Gastrocnemius medialis (tissue), 4 donors: ENCODE measurements around the gene SULT4A1.

Source experiments
- POLR2A ChIP-seq, 2 donors: fragments of 450-650 bp; IDR thresholded peaks; one replicate each; pipeline ENCODE4 v1.6.1; 2017; ENCODE audit warnings: antibody characterized with exemption in 2 of 2, mild to moderate bottlenecking in 2 of 2, moderate library complexity in 2 of 2
- TF ChIP-seq, protein P1 (sequence below), 5 experiments: fragments of 450-650 bp in 3 of 5; fragments of 200-600 bp in 2 of 5; sonication (generic) in 2 of 5; IDR thresholded peaks in 4 of 5; conservative IDR thresholded peaks in 1 of 5; 1 replicate in 4 of 5; 2 replicates in 1 of 5; pipeline ENCODE4 v1.5.1; 2016 to 2019; ENCODE audit warnings: antibody characterized with exemption in 5 of 5, mild to moderate bottlenecking in 3 of 5, moderate library complexity in 3 of 5

DNA sequence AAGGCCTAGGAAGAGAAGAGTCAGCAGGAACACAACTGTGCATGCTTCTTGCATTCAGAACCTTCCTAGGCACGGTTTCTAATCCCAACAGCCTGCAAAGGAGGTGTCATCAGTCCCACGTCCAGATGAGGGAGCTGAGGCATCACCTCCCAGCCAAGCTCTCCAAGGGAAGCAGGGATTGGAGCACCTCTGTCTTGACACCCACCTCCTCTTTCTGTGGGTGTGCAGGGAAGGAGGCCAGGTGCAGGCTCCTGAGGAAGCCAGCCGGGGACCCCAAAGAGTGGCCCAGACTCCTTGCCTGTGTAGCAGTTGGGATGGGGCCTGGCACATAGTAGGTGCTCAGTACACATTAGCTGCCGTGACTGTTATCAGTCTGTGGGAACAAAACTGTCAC lies 27.5 kb upstream of the SULT4A1 start:
- TF ChIP-seq, protein P1, sequence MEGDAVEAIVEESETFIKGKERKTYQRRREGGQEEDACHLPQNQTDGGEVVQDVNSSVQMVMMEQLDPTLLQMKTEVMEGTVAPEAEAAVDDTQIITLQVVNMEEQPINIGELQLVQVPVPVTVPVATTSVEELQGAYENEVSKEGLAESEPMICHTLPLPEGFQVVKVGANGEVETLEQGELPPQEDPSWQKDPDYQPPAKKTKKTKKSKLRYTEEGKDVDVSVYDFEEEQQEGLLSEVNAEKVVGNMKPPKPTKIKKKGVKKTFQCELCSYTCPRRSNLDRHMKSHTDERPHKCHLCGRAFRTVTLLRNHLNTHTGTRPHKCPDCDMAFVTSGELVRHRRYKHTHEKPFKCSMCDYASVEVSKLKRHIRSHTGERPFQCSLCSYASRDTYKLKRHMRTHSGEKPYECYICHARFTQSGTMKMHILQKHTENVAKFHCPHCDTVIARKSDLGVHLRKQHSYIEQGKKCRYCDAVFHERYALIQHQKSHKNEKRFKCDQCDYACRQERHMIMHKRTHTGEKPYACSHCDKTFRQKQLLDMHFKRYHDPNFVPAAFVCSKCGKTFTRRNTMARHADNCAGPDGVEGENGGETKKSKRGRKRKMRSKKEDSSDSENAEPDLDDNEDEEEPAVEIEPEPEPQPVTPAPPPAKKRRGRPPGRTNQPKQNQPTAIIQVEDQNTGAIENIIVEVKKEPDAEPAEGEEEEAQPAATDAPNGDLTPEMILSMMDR (IDR thresholded peaks at IDR 0.05 in 4 of 5, conservative IDR thresholded peaks at IDR 0.05 in 1 of 5), result no peak
- no peak for TF ChIP-seq POLR2A (IDR thresholded peaks at IDR 0.05)
